Esophagus muscularis mucosa (tissue), 4 donors: ENCODE results near the gene IGFALS.

ENCODE experiments used
- CTCF ChIP-seq, 3 experiments: fragments of 200-600 bp in 2 of 3; fragments of 450-650 bp in 1 of 3; sonication (generic) in 2 of 3; IDR thresholded peaks; one replicate each; pipeline ENCODE4 v1.5.1; 2017 to 2019; ENCODE audit warnings: antibody characterized with exemption in 3 of 3, mild to moderate bottlenecking in 2 of 3, moderate library complexity in 1 of 3
- EP300 ChIP-seq: sonication (generic); formaldehyde crosslinking; IDR thresholded peaks from one replicate; pipeline ENCODE4 v1.6.1; 2017; ENCODE audit warnings: antibody characterized with exemption
- POLR2A ChIP-seq: fragments of 450-650 bp; IDR thresholded peaks from one replicate; pipeline ENCODE4 v1.6.1; 2017; ENCODE audit warnings: antibody characterized with exemption, moderate library complexity, mild to moderate bottlenecking, low read depth
- POLR2AphosphoS5 ChIP-seq, 2 donors: sonication (generic); formaldehyde crosslinking; IDR thresholded peaks; one replicate each; pipeline ENCODE4 v1.6.1; 2017; ENCODE audit warnings: antibody characterized with exemption in 2 of 2

- no peak for TF ChIP-seq CTCF (IDR thresholded peaks at IDR 0.05)
- TF ChIP-seq POLR2AphosphoS5 (IDR thresholded peaks at IDR 0.05): no peak
- TF ChIP-seq EP300: no peak
- no peak for TF ChIP-seq POLR2A
These were observed 40.6 kb upstream of the IGFALS start for GRCh38 chr16:1834096-1834495.
